A172 (cell line): ENCODE data around the gene KIF26A. TPM values are rescaled to one million over a fixed set of nuclear protein-coding genes. Genes with fewer than 3 reads are reported as not detected.
A peak's percentile ranks its signal among the peaks of the same experiment; 100 is the strongest.
"Not testable (repeated sequence)": the region's sequence is repeated elsewhere in the genome, so short reads cannot be mapped to it uniquely, and the experiment has no call there.

ENCODE experiments used
- DNase-seq: peaks from one replicate; pipeline ENCODE4 v3.0.0-alpha.2; 2015; ENCODE audit warnings: low spot score
- total RNA-seq: library from RNA; depleted of rRNA; stranded (reverse); fragments of >200 nt; shearing (Covaris generic); gene quantifications from 2 replicates; pipeline ENCODE4 v1.2.3, GENCODE V29; 2014

The KIF26A gene
- total RNA-seq, 1 experiment from 2014 or later, result 2.4 TPM

- no peak for DNase-seq
Observed at GRCh38 chr14:104143521-104144452, 5.4 kb downstream of the KIF26A start.

GRCh38 chr14:104144453-104144790 is 6.0 kb downstream of the KIF26A start:
- DNase-seq, result no peak

GRCh38 chr14:104144911-104145825 is 6.8 kb downstream of the KIF26A start:
- DNase-seq, result no peak

GRCh38 chr14:104145826-104146601 is 7.6 kb downstream of the KIF26A start:
- DNase-seq, result no peak

DNA sequence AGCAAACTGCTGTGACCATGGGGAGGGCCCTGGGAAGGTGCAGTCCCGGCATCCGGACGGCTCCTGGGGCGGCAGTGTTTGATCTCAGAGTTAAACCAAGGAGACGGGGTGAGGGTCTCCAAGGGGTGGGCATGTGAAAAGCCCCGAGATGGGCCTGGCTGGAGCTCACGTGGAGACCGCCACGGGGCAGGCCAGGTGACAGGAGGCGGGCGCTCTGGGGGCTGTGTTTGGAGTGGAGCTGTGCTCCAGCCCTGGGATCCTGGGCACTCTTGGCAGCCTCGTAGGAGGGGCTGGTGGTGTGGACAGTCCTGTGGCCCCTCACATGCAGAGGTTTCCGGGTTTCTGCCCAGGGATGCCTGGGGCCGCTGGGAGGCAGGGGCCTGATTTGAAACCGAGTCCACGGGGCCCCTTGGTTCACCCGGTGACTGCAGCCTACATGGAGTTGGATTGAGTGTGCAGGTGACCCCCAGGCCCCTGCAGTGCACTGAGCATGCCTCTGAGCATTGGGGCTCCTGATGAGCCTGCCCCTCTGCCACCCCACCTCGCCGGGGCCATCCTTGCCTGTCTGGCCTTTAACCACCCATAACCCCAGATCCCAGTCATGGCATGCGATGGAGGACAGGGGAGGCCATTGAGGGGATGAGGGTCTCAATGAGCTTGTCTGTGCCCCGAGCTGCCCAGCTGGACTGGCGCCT is 8.4 kb downstream of the KIF26A start:
- no peak for DNase-seq

DNA sequence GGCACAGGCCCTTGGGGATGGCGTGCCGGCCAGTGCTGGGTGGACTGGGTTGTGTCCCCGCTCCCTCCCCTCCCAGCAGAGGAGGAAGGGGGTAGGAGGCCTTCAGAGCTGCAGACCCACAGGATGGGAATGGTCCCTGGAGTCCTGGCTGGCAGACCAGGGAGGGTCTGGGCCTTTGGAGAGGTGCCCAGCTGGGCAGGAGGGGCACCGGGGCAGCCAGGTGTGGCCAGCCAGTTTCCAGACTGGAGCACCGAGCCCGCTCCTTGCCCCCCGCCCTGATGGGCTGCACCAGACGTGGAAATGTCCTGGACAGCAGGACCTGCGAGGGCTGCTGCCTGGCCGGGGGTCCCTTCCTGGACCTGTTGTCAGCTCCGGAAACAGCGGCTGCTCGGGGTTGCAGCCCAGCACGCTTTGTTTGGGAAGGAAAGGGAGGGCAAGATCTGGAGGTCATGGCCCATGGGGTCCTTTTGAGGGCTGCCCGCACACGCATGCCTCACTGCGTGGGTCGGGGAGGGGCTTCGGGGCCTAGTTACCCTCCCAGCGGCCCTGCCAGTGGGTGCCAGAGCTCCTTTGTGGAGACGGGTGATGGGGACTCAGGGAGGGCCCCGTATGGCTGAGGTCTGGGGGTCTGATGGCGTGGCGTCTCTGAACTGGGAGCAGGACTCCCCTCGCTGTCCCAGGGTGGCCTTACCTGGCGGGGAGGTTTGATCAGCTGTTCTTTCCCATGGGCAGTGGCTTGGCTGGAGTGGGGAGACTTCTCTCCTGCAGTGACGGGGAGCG is 9.1 kb downstream of the KIF26A start:
- DNase-seq, result no peak

DNA sequence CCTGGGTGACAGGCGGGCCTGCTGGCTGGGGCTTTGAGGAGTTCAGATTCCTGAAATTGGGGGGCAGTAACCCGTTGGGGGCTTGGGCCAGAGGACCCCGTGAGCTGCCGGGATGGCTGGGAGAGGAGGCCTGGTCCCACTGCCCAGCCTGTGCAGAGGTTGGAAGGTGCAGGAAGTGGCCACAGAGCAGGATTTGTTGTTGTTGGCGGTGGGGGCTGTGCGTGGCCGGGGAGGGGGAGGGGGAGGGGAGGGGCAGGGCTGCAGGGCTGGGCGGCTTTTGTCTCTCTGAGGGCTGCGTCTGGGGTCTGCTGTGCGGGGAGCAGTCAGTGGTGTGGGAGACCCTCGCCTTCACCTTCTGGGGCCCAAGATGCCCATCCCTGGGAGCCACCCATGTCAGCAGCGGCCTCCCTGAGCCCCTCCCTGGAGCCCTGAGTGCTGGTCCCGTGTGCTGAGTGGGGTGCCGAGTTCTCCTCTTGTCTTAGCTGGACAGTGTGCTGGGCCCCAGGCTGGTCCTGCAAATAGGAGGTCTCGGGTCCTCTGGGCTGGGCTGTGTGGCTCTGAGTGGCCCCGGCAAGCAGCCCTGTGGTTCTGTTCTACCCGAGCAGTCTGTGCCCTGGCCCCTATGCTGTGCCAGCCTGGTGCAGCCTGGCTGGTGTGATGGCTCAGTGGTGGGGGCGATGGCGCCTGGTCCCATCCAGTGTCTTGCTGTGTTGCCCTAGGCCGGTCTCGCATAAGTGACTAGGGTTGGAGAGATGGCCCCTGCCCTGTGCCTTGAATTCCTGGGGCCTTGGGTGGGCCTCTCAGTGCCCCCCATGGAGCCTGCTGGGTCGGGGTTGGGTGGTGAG is 10.3 kb downstream of the KIF26A start:
- DNase-seq, result no peak

- no peak for DNase-seq
Observed at GRCh38 chr14:104149278-104149595, 10.8 kb downstream of the KIF26A start.

DNA sequence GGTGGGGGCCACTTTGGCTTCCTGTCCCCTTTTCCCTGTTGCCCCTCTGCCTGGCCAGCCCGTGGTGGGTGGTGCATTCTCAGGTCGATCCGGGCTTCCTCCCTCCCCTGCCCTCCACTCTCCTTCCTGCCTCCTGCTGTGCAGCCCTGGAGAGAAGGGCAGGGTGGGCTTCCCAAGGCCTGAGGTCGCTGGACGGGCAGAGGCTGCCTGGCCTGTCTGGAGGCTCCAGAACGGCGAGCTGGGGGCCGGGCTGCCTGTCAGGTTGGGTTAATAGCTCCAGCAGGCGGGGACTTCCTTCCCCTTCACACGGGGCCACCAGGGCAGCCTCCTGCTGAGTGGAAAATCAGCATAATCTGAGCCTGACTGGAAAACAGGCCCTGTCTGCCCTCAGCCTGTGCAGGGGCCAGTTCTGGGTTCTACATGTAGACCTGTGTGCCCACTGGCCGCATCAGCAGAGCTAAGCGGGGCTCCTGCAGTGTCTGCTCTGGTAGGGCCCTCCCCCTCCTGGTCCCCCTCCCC is 11.3 kb downstream of the KIF26A start:
- DNase-seq, result peak; percentile 45

DNA sequence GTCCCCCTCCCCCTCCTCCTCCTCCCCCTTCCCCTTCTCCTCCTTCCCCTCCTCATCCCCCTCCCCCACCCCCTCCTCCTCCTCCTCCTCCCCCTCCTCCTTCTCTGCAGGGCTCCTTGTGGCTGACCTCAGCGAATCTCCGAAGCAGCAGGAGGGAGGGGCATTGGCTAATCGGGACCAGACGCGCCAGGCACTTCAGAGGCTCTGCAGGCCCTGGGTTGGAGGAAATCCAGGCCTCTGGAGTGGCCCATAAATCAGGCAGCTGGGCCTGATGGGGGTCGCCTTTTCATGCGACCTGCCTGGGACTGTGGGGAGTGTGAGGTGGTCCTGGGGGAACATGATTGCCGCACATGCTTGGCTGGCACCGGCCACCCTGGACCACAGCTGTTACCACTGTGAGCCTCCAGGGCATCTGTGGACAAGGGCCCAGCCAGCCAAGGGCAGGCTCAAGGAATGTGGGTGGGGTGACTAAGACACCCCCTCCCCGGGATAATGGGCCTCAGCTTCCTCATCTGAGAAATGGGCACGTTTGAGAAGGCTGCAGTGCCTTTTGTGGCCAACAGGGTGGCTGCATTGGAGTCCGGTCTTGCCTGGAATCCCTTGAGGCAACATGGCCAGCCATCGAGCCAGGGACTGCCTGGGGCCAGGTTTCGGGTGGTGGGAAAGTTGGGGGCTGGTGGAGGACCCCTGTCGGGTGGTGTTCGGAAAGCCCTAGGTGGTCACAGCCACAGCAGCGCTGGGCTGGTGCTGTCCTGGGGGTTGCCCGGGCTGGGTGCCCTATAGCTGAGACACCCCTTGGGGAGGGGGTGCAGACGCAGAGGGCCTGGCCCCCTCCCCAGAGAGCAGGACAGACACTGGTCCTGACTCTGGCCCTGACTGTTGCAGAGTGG is 12.0 kb downstream of the KIF26A start:
- peak; percentile 46 for DNase-seq

DNA sequence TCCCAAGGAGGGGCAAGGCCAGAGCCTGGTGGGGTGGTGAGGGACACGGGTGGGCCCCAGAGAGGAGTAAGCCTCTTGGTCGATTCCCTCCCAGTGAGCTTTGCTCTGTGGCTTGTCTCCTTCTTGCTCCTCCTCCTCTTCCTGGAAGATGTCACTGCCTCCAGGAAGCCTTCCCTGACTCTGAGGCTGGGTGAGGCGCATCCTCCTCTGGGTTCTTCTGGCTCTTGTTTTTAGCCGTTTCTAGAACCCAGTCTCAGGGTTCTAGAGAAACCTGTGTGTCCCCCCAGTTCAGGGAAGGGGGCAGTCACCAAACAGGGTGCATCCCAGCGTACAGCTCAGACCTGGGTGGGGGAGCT is 12.6 kb downstream of the KIF26A start:
- no peak for DNase-seq

DNA sequence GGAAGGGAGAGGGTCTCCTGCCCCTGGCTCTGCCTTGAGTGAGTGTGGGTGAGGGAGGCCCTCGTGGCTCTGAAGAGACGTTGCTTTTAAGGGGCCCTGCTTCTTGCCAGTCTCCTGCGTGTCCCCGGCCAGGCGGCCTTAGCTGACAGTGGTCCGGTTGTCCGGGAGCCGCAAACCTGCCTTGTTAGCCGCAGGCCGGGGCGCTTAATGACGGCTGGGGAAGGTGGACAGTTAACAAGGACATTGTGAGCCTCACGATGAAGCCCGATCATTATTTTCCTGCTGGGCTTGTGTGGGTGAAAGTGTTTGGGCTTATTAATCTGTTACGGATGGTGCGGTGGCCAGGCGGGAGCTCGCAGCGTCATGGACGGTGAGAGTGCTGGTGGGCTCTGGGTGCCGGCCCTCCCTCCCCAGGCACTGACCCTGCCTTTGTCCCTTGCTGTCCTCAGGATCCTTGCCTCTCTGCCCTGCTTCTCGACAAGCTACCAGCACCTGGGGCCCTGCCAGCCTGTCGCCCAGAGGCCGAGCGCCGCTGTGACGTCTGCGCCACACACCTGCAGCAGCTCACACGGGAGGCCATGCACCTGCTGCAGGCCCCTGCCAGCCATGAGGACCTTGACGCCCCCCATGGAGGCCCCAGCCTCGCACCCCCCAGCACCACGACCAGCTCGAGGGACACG is 13.3 kb downstream of the KIF26A start:
- DNase-seq, result no peak

GRCh38 chr14:104152246-104152575 is 13.8 kb downstream of the KIF26A start:
- no peak for DNase-seq

GRCh38 chr14:104152686-104153393 is 14.5 kb downstream of the KIF26A start:
- DNase-seq, result no peak

DNA sequence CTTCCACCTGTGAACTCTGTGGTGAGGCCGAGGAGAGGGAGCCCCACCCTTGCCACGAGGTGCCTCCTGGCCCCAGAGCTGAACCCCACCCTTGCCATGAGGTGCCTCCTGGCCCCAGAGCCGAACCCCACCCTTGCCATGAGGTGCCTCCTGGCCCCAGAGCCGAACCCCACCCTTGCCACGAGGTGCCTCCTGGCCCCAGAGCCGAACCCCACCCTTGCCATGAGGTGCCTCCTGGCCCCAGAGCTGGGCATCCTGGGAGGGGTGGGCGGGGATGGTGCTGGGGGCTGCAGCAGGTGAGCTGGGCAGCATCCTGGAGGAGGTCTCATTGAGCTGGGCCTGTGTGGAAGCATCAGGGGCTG is 15.0 kb downstream of the KIF26A start:
- not testable (repeated sequence) for DNase-seq

DNA sequence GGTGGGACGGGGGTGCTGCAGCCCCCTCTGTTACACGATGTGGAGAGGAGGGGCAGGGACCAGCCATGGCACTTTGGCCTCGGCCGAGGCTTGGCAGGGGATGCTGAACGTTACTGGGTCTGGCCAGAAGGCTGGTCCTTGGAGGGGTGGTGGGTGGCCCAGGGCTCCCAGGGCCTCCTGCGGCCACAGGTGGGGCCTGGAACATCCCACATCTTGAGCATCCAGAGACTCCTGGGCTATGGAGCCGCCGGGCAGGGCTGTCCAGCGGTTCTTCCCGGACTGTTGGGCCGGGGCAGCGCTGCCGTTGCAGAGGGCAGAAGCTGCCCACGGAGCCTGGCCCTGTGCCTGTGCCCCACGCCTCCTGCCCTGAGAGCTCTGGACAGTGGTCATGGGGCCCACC is 15.9 kb downstream of the KIF26A start:
- DNase-seq, result no peak

- DNase-seq, result no peak
Observed at GRCh38 chr14:104155513-104155912, 17.1 kb downstream of the KIF26A start.

DNA sequence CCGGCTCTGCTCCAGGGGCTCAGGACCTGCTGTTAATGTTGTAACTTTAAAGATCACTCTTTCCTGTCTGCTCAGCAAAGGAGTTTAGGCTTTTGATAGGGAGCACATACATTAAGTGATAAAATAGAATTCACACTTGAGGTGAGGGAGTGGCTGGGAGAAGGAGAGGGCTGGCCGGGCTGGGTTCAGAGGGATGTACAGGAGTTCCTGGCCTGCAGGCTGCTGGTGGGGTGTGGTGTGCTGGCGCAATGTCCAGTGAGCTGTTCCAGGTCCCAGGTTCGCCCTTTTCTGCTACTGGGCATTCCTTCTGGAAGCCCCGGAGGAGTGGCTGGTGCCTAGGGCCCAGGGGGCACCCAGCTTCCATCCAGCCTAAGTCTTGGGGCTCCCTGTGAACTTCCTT is 17.8 kb downstream of the KIF26A start:
- DNase-seq, result no peak
